HG02938 (cell line): ENCODE data around the gene SYT2.

Source experiments
- ATAC-seq: cut with Tn5 transposase; IDR thresholded peaks from one replicate; pipeline ENCODE4 v1.9.1; 2021; ENCODE audit warnings: mild to moderate bottlenecking, moderate library complexity; ENCODE audit not compliant: unreplicated experiment

Gene SYT2

DNA sequence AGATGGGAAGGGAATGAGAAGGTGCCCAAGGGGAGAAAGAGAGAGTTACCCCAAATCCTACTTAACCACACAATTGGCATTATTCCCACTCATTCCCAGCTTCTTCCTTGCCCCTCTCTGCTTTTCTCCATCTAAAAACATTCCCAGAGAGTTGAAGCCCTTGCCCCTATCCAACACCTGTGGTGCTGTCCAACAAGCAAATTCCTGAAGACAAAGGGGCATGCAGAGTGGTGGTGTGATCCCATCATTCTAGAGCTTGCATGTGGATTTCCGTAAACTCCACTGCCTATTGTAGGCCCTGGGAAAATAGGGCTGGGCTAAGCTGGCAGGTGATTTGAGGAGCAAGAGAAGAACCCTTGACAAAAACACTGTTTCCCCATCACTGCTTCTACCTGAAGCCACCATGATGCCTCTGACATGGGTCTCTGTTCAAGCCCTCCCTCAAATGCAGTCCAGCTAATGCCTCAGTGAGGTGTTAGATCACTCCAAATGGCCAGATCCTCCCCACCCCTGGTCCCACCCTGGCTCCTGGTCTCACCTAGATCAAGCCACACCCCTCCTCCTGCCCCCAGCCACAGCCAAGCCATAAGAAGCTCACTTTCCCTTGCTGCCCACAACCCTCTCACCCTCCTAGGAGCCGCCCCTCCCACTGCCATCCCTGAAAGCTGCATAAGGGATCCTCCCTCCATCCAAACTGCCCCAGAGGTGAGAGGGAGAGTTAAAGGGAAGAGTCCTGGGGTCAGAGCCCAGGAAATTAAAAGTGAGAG lies 29.5 kb downstream of the SYT2 start:
- ATAC-seq = no peak

DNA sequence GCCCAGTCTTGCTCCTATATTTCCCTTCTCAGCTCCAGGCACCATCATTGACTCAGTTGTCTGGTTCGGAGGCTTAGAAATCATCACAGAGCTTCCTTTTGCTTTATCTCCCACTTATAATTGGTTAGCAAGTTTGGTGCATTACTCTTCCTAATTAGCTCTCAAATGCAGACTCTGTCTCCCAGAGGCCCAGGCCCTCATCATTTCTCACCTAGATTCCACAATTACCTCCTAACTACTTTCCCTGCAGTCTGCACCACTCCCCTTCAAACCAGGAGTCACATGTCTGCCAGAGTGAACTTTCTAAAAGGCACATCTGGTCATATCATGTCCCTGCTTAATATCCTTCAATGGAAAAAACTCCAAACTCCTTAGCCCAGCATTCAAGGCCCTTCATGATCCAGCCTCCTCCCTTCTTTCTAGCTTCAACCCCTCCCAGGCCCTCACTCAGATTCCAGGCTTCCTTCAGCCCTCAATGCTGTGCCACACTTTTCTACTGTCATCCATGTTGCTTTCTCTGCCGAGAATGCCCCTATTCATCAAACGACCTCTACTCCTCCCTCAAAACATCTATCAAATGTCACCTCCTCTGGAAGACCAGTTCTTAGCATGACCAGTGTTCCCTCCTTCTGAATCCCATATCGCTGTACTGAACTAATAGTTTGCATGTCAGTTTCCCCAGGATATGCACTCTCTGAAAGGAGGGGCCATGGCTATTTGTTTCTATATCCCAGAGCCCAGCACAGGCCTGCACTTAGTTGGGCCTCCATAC lies 30.7 kb downstream of the SYT2 start:
- no peak for ATAC-seq

DNA sequence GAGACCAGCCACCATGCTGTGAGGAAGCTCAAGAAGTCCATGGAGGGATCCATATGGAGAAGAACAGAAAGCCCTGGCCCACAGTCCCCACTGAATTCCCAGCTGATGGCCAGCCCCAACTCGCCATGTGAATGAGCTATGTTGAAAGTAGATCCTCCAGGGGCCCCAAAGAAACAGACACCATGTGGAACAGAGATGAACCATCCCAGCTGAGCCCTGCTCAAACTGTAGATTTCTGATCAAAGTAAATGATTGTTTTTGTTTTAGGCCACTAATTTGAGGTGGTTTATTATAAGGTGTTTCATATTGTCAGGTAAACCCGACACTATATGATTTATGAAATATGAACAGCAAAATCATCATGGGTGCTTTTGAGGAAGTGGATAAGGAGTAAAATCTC lies 32.8 kb downstream of the SYT2 start:
- no peak for ATAC-seq

DNA sequence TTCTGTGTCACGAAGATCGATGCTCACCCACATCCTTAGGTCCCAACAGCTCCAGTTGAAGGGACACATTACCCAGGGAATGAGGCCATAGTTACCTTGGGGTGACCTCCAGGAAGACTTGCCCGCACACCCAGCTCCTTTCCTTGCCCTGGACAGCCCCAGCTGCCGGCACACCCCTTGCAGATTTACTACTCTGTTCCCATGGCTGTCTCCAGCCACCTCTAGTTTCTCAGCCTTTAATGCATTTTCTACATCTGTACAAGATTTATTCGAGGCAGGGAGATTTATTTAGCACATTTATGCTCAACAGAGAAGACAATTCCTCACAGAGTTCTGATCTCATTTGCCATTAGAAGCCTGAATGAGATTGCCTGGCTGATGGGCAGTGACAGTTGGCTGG lies 36.7 kb downstream of the SYT2 start:
- no peak for ATAC-seq

DNA sequence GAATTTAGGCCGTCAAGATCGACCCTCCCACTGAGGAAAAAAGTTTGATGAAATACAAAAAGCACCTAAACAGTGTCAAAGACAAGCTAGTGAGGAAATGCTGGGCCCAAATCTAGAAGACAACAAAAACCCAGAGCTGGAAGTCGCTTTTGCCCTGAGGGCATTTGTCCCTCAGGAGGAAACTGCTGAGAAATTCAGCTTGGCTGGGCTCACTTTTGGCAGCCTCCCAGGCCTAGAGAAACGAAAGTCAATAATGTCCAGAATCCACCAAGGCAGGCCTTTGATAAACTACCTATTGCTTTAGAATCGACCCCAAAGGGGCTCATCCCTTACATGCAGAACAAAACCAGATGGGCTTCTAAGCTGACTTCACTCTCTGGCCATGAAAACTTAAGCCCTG lies 38.9 kb downstream of the SYT2 start:
- ATAC-seq = no peak

DNA sequence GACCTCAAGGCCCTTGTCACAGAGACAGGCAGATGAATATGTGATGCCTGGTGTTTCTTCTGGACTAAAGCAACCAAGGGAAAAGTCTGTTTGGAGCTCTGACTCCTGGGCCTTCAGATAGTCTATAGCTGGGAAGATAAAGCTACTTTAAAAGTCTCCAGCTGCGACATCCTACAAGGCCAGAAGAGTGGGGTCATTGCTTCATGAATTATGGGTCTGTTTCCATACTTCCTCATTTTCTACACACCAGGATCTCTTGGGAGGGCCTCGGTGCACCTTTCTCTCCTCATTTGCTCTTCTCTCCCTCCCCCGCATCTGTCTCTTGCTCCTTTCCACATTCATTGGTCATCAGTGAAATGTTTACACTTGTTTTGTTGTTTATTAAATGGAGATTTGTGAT lies 44.8 kb downstream of the SYT2 start:
- ATAC-seq = no peak

DNA sequence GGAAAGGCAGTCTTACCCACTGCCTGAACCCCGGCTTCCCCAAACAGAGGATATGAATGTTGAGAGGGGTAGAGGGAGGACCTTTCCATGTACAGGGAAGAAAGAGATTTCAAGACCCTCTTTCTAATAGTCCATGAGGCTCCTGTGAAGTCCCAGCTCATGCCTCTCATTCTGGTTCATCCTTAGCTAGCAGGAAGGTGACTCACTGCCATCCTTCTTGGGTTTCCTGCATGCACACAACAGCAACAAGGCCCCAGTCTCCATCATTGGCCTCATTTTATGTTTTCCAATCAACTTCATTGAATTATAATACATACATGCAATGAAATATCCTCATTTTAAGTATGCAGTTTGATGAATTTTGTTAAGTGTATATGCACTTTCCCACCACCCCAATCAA lies 46.2 kb downstream of the SYT2 start:
- ATAC-seq = no peak

DNA sequence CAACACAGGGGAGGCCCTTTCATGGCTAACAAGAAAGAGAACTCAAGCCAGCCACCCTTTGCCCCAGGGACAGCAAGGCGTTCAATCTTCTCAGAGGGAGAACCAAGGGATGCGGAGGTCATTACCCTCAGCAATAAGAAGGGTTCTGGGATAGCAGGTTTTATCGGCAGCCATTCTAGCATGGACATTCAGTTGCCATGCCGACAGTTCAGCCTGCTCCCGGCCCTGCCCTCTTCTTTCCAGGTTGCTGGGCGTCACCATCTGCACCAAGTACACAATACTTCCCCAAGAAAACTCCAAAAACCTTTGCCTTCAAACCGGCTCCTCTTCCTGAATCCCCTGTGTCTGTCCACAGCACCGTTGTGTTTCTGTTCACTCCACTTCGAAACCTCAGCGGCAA lies 47.1 kb downstream of the SYT2 start:
- no peak for ATAC-seq

DNA sequence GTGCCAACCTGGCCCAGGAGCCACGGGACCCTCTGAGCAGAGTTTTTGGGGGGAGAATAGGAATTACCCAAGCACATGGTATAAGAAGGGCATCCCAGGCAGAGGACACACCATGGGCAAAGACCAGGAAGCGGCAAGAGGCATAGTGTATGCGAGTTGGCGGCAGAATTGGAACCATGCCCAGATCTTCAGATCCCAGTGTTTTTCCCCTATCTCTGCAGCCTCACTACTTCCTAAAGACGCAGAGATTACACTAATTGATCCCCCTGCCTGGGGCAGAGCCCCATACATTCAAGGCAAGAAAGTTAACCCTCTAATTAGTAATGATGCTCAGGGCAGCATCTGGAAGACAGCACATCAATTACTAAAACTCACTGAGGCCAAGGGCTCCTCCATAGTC lies 48.2 kb downstream of the SYT2 start:
- ATAC-seq = no peak

DNA sequence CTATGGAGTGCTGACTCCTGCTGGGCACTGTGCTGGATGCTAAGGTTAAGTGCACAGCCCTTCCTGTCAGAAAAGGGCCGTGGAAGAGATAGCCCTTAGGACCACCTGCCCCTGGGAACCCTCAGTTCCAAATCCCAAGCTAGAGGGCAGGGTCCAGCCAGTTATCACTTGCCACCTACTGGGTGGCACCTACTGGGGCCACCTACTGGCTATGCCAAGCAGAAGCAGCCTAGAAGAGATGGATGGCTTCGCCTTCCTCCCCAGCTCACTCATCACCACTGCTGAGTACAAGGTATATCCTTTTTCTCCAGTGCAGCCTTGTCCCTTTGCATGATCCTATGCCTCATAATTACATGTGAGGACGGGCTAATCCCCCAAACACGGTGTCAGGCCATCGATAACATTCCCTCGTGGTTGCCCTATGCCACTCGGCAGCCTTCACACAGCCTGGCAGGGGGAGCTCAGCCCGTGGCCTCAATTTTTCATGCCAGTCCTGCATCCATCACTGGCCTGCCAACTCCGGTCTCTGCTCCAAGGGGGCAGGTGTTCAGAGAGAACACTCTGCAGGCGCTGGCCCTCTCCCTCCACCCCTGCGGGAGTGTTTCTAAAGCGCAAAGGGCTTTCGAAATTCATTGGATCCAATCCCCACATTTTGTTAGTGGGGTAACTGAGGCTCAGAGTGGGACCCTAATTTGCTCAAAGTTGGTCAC lies 49.0 kb downstream of the SYT2 start:
- no peak for ATAC-seq

DNA sequence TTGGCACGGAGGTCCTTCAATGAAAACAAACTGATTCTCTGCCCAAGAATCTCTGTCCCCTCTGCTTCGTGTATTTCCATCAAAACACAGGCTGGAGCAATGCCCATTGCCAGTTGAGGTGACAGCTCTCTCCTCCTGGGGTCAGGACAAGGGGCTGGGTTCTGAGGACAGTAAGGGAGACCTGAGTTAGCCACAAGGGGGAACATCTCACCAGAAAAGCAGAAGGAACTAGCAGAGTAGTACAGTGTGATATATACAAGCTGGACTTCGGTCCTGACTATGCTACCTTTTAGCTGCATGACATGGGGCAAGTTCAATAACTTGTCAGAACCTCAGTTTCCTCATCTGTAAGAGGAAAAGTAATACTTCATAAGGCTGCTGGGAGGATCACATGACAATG lies 50.3 kb downstream of the SYT2 start:
- no peak for ATAC-seq

DNA sequence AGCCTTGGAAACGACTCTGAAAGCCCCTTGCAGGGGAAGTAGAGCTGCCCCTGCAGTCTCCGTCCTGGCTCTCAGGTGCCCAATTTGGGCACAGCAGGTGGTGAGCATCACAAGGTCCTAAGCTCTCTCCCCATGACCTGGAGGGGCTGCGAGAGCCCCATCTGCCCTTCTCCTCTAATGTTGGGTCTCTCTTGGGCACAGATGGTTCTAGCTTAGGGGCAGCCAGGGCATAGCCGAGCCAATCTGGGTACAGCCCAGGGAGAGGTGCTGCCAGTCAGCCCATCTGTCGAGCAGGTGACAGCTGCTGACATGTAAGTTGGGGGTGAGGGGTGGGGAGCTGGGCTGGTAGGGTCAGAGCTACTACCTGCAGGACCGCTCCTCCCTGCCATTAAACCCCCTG lies 50.7 kb downstream of the SYT2 start:
- ATAC-seq = no peak

DNA sequence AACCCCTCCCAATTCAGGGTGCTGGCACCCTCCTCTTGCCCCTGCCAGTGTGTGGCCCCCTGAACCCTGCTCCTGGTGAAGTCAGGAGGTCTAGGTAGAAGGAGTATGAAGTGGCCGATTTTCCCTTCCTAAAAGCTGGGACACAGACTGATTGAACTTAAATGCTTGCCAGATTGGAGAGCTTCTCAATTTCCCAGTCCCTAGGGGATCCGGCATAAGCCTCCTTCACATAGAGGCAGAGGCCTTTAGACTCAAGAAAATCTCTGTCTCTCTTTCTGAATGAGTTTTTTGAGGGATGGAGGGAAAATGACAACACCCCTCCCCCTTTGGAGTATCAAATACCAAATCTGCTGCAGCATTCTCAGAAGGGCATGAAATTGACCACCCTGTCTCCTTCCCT lies 51.5 kb downstream of the SYT2 start:
- no peak for ATAC-seq

DNA sequence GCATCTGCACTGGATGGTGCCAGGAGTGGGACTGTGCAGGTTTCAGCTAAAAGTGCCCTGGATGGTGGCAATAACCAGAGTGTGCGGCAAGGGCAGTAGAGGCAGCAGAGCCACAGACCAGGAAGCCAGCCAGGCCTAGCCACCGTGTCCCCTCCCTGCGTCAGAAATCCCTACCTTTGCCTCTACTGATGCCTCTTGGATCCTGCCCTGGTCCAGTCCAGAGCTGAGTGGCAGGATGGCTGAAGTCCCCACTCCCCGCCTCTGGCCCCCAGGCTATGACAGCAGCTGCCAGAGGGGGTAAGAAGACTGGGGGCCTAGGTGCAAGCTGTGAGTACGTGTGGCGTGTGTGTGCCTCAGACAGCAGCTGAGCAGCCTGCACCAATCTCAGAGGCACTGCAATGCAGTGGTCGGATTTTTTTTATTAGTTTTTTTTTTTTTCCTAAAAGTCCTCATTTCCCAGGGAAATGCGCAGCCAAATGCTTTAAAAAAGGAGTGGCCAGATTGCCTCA lies 51.9 kb downstream of the SYT2 start:
- ATAC-seq = no peak

DNA sequence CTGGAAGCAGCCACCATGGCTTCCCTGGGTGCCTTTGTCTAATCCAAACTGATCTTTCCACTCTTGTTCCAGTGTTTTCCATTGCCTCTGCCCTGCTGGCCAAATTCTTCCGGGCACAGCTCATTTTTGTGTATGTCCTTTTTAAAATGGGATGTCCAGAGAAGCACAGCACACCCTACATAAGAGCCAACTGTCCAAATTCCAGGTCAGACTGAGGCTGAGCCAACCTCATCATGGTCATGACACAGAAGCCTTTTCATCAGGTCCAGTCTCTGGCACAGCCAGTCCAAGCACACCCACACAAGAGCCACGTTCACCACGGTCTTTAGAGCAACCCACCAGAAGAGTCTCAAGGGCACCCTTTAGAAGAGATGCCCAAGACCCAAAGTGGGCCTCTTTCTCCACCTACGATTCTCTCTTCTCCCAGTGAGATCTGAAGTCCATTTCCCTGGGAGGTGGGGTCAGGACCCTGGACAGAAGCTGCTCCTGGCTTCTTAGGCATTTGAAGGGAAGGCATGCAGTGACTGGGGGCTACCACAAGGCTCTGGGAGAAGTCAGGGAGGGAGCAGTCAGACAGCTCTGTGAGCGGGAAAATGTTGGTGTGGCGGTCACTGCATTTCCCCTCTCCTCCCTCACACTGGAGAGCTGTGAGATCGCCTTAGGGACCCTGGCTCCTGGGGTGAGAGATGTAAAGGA lies 53.2 kb downstream of the SYT2 start:
- ATAC-seq = no peak

DNA sequence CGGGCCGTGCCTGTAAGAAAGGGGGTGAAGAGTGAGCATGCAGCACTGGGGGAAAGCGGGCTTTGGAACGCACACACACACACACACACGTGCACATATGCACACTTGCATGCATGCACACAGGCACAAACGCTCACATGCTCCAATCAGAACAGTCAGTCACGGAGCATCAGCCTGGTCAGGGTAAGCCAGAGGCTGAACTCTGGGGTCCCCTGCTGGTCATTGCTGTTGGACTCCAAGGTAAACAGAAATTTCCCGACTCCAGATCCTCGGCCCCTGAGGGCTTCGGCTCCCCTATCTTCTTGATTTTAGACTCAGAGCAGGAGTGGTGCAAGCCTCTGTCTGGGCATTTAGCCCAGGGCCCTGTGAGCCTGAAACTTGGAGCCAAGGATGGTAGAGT lies 54.2 kb downstream of the SYT2 start:
- no peak for ATAC-seq

DNA sequence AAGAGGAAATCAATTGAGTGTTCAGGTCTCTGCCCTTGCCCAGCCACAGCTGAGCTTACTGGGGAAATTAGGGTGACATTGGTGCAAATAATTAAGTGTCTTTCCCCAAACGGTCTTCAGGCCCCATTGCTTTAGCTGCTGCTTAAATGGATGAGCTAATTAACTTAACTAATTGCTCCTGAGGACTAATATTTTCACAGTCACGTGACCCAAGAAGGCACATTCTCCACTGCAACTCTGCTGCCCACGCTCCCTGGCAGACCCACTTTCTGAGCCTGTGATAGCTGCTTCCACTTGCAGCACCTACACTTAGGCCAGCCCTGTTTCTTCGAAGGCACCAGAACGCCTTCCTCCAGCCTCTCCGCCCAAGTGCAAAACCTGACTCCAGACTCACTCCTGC lies 56.2 kb downstream of the SYT2 start:
- ATAC-seq = no peak

DNA sequence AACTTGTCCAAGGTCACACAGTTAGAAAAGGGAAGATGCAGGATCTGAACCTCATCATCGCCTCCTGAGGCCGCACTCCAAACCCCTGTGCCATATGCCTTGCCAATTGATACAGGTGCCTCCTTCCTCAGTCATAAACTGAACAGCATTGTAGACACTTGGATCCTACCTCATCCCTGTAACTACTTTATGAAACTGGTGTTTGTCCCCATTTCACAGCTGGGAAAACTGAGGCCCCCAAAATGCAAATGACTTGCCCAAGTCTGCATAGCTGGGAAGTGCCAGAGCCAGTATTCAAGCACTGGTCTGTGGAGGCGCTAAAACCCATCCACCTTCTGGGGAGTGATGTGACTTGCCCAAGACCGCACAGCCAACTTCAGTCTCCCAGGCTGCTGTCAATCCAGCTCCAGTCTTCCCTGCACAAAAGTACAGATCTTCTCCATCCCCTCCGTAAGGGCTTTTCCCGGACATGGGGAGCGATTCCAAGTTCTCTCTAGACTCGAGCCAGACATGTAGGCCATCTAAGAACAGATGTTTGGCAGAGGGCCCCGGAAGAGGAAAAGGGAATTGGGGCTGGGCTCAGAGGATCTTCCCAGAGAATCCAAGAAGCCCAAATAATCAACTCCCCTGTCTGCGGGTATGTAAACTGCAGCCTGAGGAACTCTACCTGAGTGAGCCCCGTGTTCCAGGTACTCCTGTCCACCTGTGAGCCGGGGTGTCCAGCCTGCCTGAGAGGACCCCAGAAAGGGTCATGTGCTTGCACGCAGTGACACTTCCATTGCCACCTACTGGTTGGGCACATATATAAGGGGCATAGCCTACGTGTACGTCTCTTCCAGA lies 60.5 kb downstream of the SYT2 start:
- ATAC-seq = no peak

DNA sequence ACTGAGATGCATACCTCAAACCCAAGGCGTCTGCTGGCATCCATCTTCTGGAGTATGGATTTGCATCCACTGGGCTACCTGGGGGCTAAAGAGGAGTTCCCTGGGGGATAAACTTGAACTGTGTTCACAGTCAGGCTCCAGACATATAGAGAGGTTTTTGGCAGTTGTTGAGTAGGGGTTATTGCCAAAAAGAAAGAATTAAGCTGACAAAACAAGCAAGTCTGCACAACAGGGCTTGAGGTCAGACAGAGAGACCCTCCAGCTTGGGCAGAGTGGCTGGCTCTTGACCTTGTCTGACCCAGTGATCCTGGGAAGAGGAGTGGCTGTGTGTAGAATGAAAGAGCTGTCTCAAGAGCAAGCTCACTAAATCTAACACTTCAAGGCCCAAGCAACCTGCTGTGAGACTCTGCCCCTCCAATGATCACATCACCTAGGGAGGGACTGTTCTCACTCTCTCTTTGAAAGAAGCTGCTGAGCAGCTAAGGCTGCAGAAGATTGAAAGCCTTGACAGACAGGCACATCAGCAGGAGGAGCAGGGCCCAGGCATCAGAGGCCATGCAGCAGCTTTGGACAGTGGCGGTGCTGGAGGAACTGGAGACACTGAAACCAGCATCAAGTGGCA lies 61.5 kb downstream of the SYT2 start:
- ATAC-seq = no peak

DNA sequence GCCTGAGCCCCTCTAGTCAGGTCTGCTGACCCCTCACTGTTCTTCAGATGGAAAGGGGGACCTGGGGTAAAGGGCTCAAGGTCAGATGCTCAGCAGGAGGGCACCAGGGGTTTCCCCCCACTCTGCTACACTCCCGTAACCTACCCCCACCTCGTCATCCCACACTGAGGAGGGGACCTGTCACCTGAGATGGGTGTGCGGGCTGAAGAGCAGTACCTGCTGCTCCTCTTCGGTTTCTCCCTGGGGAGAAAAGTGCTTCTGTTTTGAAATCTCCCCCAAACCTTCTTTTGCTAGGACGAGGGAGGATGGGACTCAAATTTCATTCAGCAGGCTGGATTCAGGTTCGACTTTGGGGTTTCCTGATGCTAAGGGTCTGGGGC lies 65.2 kb downstream of the SYT2 start:
- no peak for ATAC-seq
